H1 (cell line): ENCODE data around the gene HDGFL3. TPM values are rescaled to one million over a fixed set of nuclear protein-coding genes. Genes with fewer than 3 reads are reported as not detected.
A peak's percentile ranks its signal among the peaks of the same experiment; 100 is the strongest.

Experiments used
- CTCF ChIA-PET: fragments of 300-600 bp; sonication (Branson Sonifier 250); formaldehyde crosslinking; loops from one replicate; lab custom pipeline; 2021; ENCODE audit not compliant: partially characterized antibody; lab: Charles Lee
- POLR2A ChIA-PET: fragments of 300-600 bp; sonication (Branson Sonifier 250); formaldehyde crosslinking; loops from one replicate; lab custom pipeline; 2021; ENCODE audit warnings: inconsistent platforms; ENCODE audit not compliant: partially characterized antibody; lab: Charles Lee
- DNase-seq, 2 experiments: peaks; one replicate each; pipeline versions ENCODE4 v3.0.0 to v3.0.0-alpha.2; 2010 to 2022; ENCODE audit warnings: low spot score in 2 of 2, low read depth in 1 of 2, mixed read lengths in 1 of 2
- FAIRE-seq: peaks from 2 replicates; lab custom pipeline; 2011; peaks lifted over from hg19 to GRCh38; lab: Jason Lieb, UNC
- H2AFZ ChIP-seq: 2 replicates; pipeline ENCODE4 v1.8.1; 2012; ENCODE audit warnings: low read length, inconsistent platforms
- H2AK5ac ChIP-seq: 2 replicates; pipeline ENCODE4 v1.6.1; 2013; ENCODE audit warnings: low read depth, low read length
- H2BK120ac ChIP-seq: replicated peaks from 2 replicates; pipeline ENCODE3; 2013; ENCODE audit warnings: low read depth, low read length, inconsistent platforms
- H2BK12ac ChIP-seq: 2 replicates; pipeline ENCODE4 v1.6.1; 2013; ENCODE audit warnings: low read depth, low read length
- H2BK15ac ChIP-seq: 2 replicates; pipeline ENCODE4 v1.6.1; 2013; ENCODE audit warnings: low read length
- H2BK20ac ChIP-seq: 2 replicates; pipeline ENCODE4 v1.6.1; 2013; ENCODE audit warnings: low read length
- H2BK5ac ChIP-seq: 2 replicates; pipeline ENCODE4 v1.6.1; 2013; ENCODE audit warnings: low read depth, low read length
- H3K14ac ChIP-seq: 2 replicates; pipeline ENCODE4 v1.6.1; 2013; ENCODE audit warnings: inconsistent platforms; ENCODE audit not compliant: insufficient read length
- H3K18ac ChIP-seq: 2 replicates; pipeline ENCODE4 v1.6.1; 2013; ENCODE audit warnings: low read length; ENCODE audit errors: extremely low read depth
- H3K23ac ChIP-seq: 2 replicates; pipeline ENCODE4 v1.6.1; 2013; ENCODE audit warnings: inconsistent platforms; ENCODE audit not compliant: insufficient read length
- H3K23me2 ChIP-seq: 2 replicates; pipeline ENCODE4 v1.6.1; 2013; ENCODE audit warnings: low read depth, low read length
- H3K27ac ChIP-seq: 2 replicates; pipeline ENCODE4 v1.6.1; 2011; ENCODE audit warnings: low read depth, low read length, inconsistent platforms
- H3K27me3 ChIP-seq, 4 experiments: replicated peaks in 1 of 4; 1 replicate in 1 of 4; 2 replicates in 3 of 4; pipeline versions ENCODE4 v1.6.1 to v1.8.1; 2011 to 2013; ENCODE audit warnings: low read length in 3 of 4, mild to moderate bottlenecking in 3 of 4, inconsistent platforms in 2 of 4, mixed read lengths in 2 of 4, moderate library complexity in 1 of 4; ENCODE audit not compliant: control insufficient read depth in 3 of 4, insufficient read depth in 3 of 4; ENCODE audit errors: extremely low read depth in 1 of 4
- H3K36me3 ChIP-seq, 4 experiments: 2 replicates each; pipeline versions ENCODE4 v1.6.1 to v1.8.1; 2011 to 2013; ENCODE audit warnings: mild to moderate bottlenecking in 4 of 4, low read length in 3 of 4, moderate library complexity in 2 of 4, control low read depth in 1 of 4, inconsistent platforms in 1 of 4; ENCODE audit not compliant: insufficient read depth in 4 of 4, control insufficient read depth in 2 of 4
- H3K4ac ChIP-seq: replicated peaks from 2 replicates; pipeline ENCODE3; 2013; ENCODE audit warnings: low read length, low read depth, mixed read lengths, inconsistent platforms; ENCODE audit not compliant: insufficient read length
- H3K4me1 ChIP-seq, 4 experiments: replicated peaks in 1 of 4; 1 replicate in 1 of 4; 2 replicates in 3 of 4; pipeline versions ENCODE4 v1.6.1 to v1.8.1; 2011 to 2013; ENCODE audit warnings: low read length in 3 of 4, inconsistent platforms in 2 of 4, mixed read lengths in 1 of 4; ENCODE audit not compliant: insufficient read depth in 4 of 4, control insufficient read depth in 3 of 4
- H3K4me2 ChIP-seq, 2 experiments: 2 replicates each; pipeline versions ENCODE4 v1.6.1 to v1.8.1; 2011 to 2013; ENCODE audit warnings: low read depth in 2 of 2, low read length in 2 of 2, control low read depth in 1 of 2, inconsistent platforms in 1 of 2, mild to moderate bottlenecking in 1 of 2; ENCODE audit not compliant: insufficient read depth in 1 of 2
- H3K4me3 ChIP-seq, 4 experiments: fragments of 200-600, 300-600 bp in 1 of 4; sonication (generic), shearing (Covaris generic), sonication (Bioruptor Twin) in 1 of 4; 2 replicates each; pipeline versions ENCODE4 v1.5.1 to v1.8.1; 2011 to 2016; ENCODE audit warnings: low read length in 4 of 4, low read depth in 3 of 4, control low read depth in 2 of 4, inconsistent platforms in 2 of 4, mild to moderate bottlenecking in 2 of 4, mixed read lengths in 1 of 4, moderate library complexity in 1 of 4; ENCODE audit not compliant: insufficient read depth in 2 of 4; ENCODE audit errors: extremely low read depth in 1 of 4
- H3K56ac ChIP-seq: replicated peaks from 2 replicates; pipeline ENCODE3; 2013; ENCODE audit warnings: low read depth, mild to moderate bottlenecking, mixed read lengths, low read length, inconsistent platforms; ENCODE audit not compliant: insufficient read length
- H3K79me1 ChIP-seq: 2 replicates; pipeline ENCODE4 v1.6.1; 2013; ENCODE audit warnings: low read depth, low read length, control low read depth
- H3K79me2 ChIP-seq, 2 experiments: 2 replicates each; pipeline versions ENCODE4 v1.6.1 to v1.8.1; 2012 to 2013; ENCODE audit warnings: low read length in 2 of 2, mild to moderate bottlenecking in 2 of 2, inconsistent platforms in 1 of 2; ENCODE audit not compliant: insufficient read depth in 2 of 2, control insufficient read depth in 1 of 2
- H3K9ac ChIP-seq, 4 experiments: replicated peaks in 1 of 4; 1 replicate in 1 of 4; 2 replicates in 3 of 4; pipeline versions ENCODE4 v1.6.1 to v1.8.1; 2011 to 2013; ENCODE audit warnings: low read depth in 3 of 4, low read length in 3 of 4, control low read depth in 2 of 4, mild to moderate bottlenecking in 2 of 4, moderate library complexity in 2 of 4, inconsistent platforms in 1 of 4; ENCODE audit errors: extremely low read depth in 1 of 4
- H3K9me3 ChIP-seq, 2 experiments: 2 replicates each; pipeline versions ENCODE4 v1.6.1 to v1.8.1; 2012 to 2013; ENCODE audit warnings: mild to moderate bottlenecking in 2 of 2, moderate library complexity in 2 of 2, control low read depth in 1 of 2, inconsistent platforms in 1 of 2, low read depth in 1 of 2, low read length in 1 of 2, mixed read lengths in 1 of 2; ENCODE audit not compliant: insufficient read depth in 2 of 2
- H4K20me1 ChIP-seq, 2 experiments: replicated peaks in 1 of 2; 2 replicates each; pipeline versions ENCODE3 to v1.8.1; 2011 to 2013; ENCODE audit warnings: inconsistent platforms in 2 of 2, low read length in 2 of 2, mild to moderate bottlenecking in 1 of 2; ENCODE audit not compliant: insufficient read depth in 2 of 2, control insufficient read depth in 1 of 2
- H4K5ac ChIP-seq: 2 replicates; pipeline ENCODE4 v1.6.1; 2013; ENCODE audit warnings: low read length, low read depth, mixed read lengths, inconsistent platforms; ENCODE audit not compliant: insufficient read length
- H4K8ac ChIP-seq: 2 replicates; pipeline ENCODE4 v1.8.0; 2013; ENCODE audit warnings: mild to moderate bottlenecking, moderate library complexity, low read length, inconsistent platforms; ENCODE audit not compliant: insufficient read depth; ENCODE audit errors: extremely low read depth
- H4K91ac ChIP-seq: replicated peaks from 2 replicates; pipeline ENCODE3; 2013; ENCODE audit warnings: low read length, mixed read lengths, inconsistent platforms; ENCODE audit not compliant: insufficient read length
- CHD2 ChIP-seq: IDR thresholded peaks from 2 replicates; pipeline ENCODE4 v1.6.1; 2012; ENCODE audit warnings: low read length, improper control_type of control experiment
- KDM4A ChIP-seq: IDR thresholded peaks from one replicate; pipeline ENCODE4 v1.7.1; 2012; ENCODE audit warnings: low read depth, mild to moderate bottlenecking, moderate library complexity, low read length, inconsistent platforms; ENCODE audit not compliant: severe bottlenecking
- RXRA ChIP-seq: IDR thresholded peaks from 2 replicates; pipeline ENCODE4 v1.6.1; 2011; ENCODE audit warnings: low read depth, mild to moderate bottlenecking, low read length, moderate library complexity; ENCODE audit not compliant: insufficient read depth
- SIX5 ChIP-seq: IDR thresholded peaks from 2 replicates; pipeline ENCODE4 v1.6.1; 2011; ENCODE audit warnings: mild to moderate bottlenecking, low read depth, low read length
- SUZ12 ChIP-seq: fragments of 200-600 bp; sonication (generic); IDR thresholded peaks from 2 replicates; pipeline ENCODE4 v1.6.1; 2012; ENCODE audit warnings: mild to moderate bottlenecking, inconsistent platforms, low read length, moderate library complexity, mixed read lengths
- WGBS, 2 experiments: shearing (Covaris generic) in 1 of 2; methylation state at CpG; one replicate each; pipeline versions ENCODE4 v1.1.6 to v1.1.7; 2013 to 2015; ENCODE audit warnings: low lambda C conversion rate in 2 of 2, mixed read lengths in 2 of 2, inconsistent platforms in 1 of 2, low coverage in 1 of 2, missing lambda C conversion rate in 1 of 2; ENCODE audit not compliant: insufficient replicate concordance in 2 of 2, insufficient coverage in 1 of 2, insufficient read length in 1 of 2; ENCODE audit errors: extremely low coverage in 1 of 2, missing lambda C conversion rate in 1 of 2; 5-methylcytosine and 5-hydroxymethylcytosine counted together
- polyA plus RNA-seq, 7 experiments: library from polyadenylated mRNA; depleted of rRNA in 3 of 7; stranded (reverse) in 5 of 7; unstranded in 2 of 7; fragments of >200 nt in 5 of 7; fragments of 200-250 nt in 2 of 7; gene quantifications; 1 replicate in 5 of 7; 2 replicates in 1 of 7; 4 replicates in 1 of 7; pipeline versions ENCODE4 v1.2.1 to v1.2.3, GENCODE V29; 2011 to 2013; ENCODE audit warnings: missing spikeins in 2 of 7, mixed read lengths in 2 of 7
- total RNA-seq: library from RNA; stranded (reverse); fragmentation: NEBNext Ultra II Directional; extraction: Animal tissue kit (Norgen Biotek cat#: 25700); gene quantifications from 2 replicates; pipeline ENCODE4 v1.2.1, GENCODE V29; 2021

HDGFL3 gene
- total and polyA plus RNA-seq, 2 of the 8 experiments (the other 6 are each of a cell fraction or from before 2014, with no cell fraction given): 14.1 to 149 TPM

- Histone ChIP-seq H2BK12ac (peak overlapping the region; percentile 18; the same call in 1 of the 2 replicates), H3K23me2 (peaks cover 13% of the 10 kb centered on the region; the same call in 1 of the 2 replicates), H3K18ac (no peak overlapping the region), H4K20me1 (peaks cover 0 to 5% of the 10 kb centered on the region in 2 experiments), H3K14ac (no peak overlapping the region), H3K23ac (no peak overlapping the region), H2AFZ (no peak overlapping the region), H3K56ac (no peak overlapping the region), H3K9me3 (no peaks in the 10 kb centered on the region), H3K79me2 (no peaks in the 10 kb centered on the region), H3K4me2 (peak overlapping the region; percentile 68 to 95), H4K8ac (peak overlapping the region; percentile 41; the same call in 1 of the 2 replicates), H2BK120ac (no peak overlapping the region), H3K9ac (no peak overlapping the region), H3K27ac (no peak overlapping the region), H3K4me3 (peak overlapping the region; percentile 49 to 68 (median 51)), H2BK5ac (no peak overlapping the region), H4K5ac (no peak overlapping the region), H4K91ac (no peak overlapping the region), H3K4ac (no peak overlapping the region), H3K79me1 (no peaks in the 10 kb centered on the region), H2BK15ac (no peak overlapping the region), H2AK5ac (no peak overlapping the region), H3K27me3 (peaks cover 0 to 34% (median 25%) of the 10 kb centered on the region in 4 experiments; a peak in 6 of 7 replicates), H3K4me1 (peaks cover 0 to 9% (median 4%) of the 10 kb centered on the region in 4 experiments; a peak in 3 of 7 replicates), H2BK20ac (no peak overlapping the region), H3K36me3 (no peaks in the 10 kb centered on the region)
- DNase-seq (no peak), FAIRE-seq (no peak)
- CTCF ChIA-PET: interaction anchor here (1.3 kb wide), 1 partner anchor 14 kb away, joined by 3 read pairs; no protein-coding TSS in a partner anchor
- POLR2A ChIA-PET: interaction anchor here (1.6 to 1.7 kb wide), 2 partner anchors 40 to 53 kb away, joined by 3 to 6 read pairs; no protein-coding TSS in a partner anchor
- 50% methylated on average over 20 of the region's 30 CpGs; no CpG with 5 or more reads in 1 of the 2 experiments for WGBS, 2 experiments
- 0 out of 2 replicates have a peak, but pooled peaks have one; percentile 45 for TF ChIP-seq SUZ12
- no peak for TF ChIP-seq RXRA
- TF ChIP-seq SIX5: no peak
- TF ChIP-seq KDM4A: peak; percentile 1
- no peak for TF ChIP-seq CHD2
These were observed 99.8 kb downstream of the HDGFL3 start for GRCh38 chr15:83107841-83108181.
